ENCODE results near the gene CHN2. TPM values are rescaled to one million over a fixed set of nuclear protein-coding genes. Genes with fewer than 3 reads are reported as not detected.

Gene CHN2
- polyA plus RNA-seq, 1 of the 3 experiments (the other 2 are of a cell fraction): 0.02 TPM

GRCh38 chr7:29296421-29296820, 101.8 kb downstream of the CHN2 start:
- H3K27me3 ChIP-seq (ENCODE audit: insufficient read depth): no peaks in the 10 kb centered on the region; the same call in 1 of the 2 replicates

GRCh38 chr7:29297194-29297890, 102.8 kb downstream of the CHN2 start:
- Histone ChIP-seq H3K27ac (ENCODE audit: low read depth in 2 of 2, low read length in 1 of 2) (no peak overlapping the region), H4K20me1 (ENCODE audit: insufficient read depth) (no peaks in the 10 kb centered on the region), H3K79me2 (ENCODE audit: insufficient read depth) (no peaks in the 10 kb centered on the region), H3F3A (replicated peaks; ENCODE audit: insufficient read depth) (no peaks in the 10 kb centered on the region), H3K9me2 (no peaks in the 10 kb centered on the region), H2AFZ (ENCODE audit: low read depth) (no peak overlapping the region), H3K4me2 (no peak overlapping the region), H3K36me3 (replicated peaks in 1 of 2; ENCODE audit: control insufficient read depth in 1 of 2, insufficient read depth in 2 of 2, low read length in 1 of 2) (no peaks in the 10 kb centered on the region), H3K4me3 (ENCODE audit: low read depth in 2 of 2, low read length in 1 of 2) (no peak overlapping the region), H3K9ac (no peak overlapping the region), H3K9me3 (no peaks in the 10 kb centered on the region), H3K4me1 (ENCODE audit: control insufficient read depth in 1 of 2, insufficient read depth in 2 of 2, low read depth in 1 of 2, low read length in 1 of 2) (peaks cover 0 to 3% of the 10 kb centered on the region in 2 experiments; a peak in 2 of 4 replicates), H3K27me3 (ENCODE audit: insufficient read depth) (no peaks in the 10 kb centered on the region; the same call in 1 of the 2 replicates)
- DNase-seq: no peak
- 57% methylated on average over 16 of the region's 16 CpGs for WGBS (ENCODE audit: low lambda C conversion rate)
- TF ChIP-seq CTCF (IDR thresholded peaks at IDR 0.05) (peak; percentile 48), MAX (IDR thresholded peaks at IDR 0.05; ENCODE audit: low read depth) (no peak)
- CTCF ChIA-PET: interaction anchor here (1.0 to 1.7 kb wide), 6 partner anchors 10 to 376 kb away, joined by 3 to 8 read pairs (median 4); partner anchors contain the start of gene CHN2
- POLR2A ChIA-PET: no interaction called here

More at GRCh38 chr7:29296421-29296820, 101.8 kb downstream of the CHN2 start:
- H3K4me3 ChIP-seq (ENCODE audit: low read depth in 2 of 2, low read length in 1 of 2): no peak overlapping the region
- no peak overlapping the region for H3K9ac ChIP-seq
- H3F3A ChIP-seq (replicated peaks; ENCODE audit: insufficient read depth): no peaks in the 10 kb centered on the region
- no peak overlapping the region for H3K27ac ChIP-seq (ENCODE audit: low read depth in 2 of 2, low read length in 1 of 2)
- H4K20me1 ChIP-seq (ENCODE audit: insufficient read depth): no peaks in the 10 kb centered on the region
- CTCF ChIA-PET: interaction anchor here (0.7 to 1.7 kb wide), 7 partner anchors 8 to 107 kb away, joined by 3 to 8 read pairs (median 3); no protein-coding TSS in a partner anchor
- H3K36me3 ChIP-seq (replicated peaks in 1 of 2; ENCODE audit: control insufficient read depth in 1 of 2, insufficient read depth in 2 of 2, low read length in 1 of 2): no peaks in the 10 kb centered on the region
- POLR2A ChIA-PET: no interaction called here
- no peak overlapping the region for H3K4me2 ChIP-seq
- no peaks in the 10 kb centered on the region for H3K9me2 ChIP-seq
- DNase-seq: no peak
- H2AFZ ChIP-seq (ENCODE audit: low read depth): no peak overlapping the region
- no peaks in the 10 kb centered on the region for H3K79me2 ChIP-seq (ENCODE audit: insufficient read depth)
- H3K9me3 ChIP-seq: no peaks in the 10 kb centered on the region
- H3K4me1 ChIP-seq (ENCODE audit: control insufficient read depth in 1 of 2, insufficient read depth in 2 of 2, low read depth in 1 of 2, low read length in 1 of 2): peaks cover 0 to 3% of the 10 kb centered on the region in 2 experiments; a peak in 2 of 4 replicates
- TF ChIP-seq SMC3 (IDR thresholded peaks at IDR 0.05; ENCODE audit: low read depth, low read length) (no peak), RFX5 (IDR thresholded peaks at IDR 0.05; ENCODE audit: low read length) (no peak), RCOR1 (IDR thresholded peaks at IDR 0.05; ENCODE audit: low read length) (0 out of 2 replicates have a peak, but pooled peaks have one; percentile 29), NRF1 (IDR thresholded peaks at IDR 0.05; ENCODE audit: low read depth, low read length) (no peak)

GRCh38 chr7:29299086-29299485, 104.5 kb downstream of the CHN2 start:
- H3K36me3 ChIP-seq (replicated peaks in 1 of 2; ENCODE audit: control insufficient read depth in 1 of 2, insufficient read depth in 2 of 2, low read length in 1 of 2): no peaks in the 10 kb centered on the region
- no peak overlapping the region for H3K9ac ChIP-seq
- 63% methylated on average over 6 of the region's 6 CpGs for WGBS (ENCODE audit: low lambda C conversion rate)
- no peak overlapping the region for H2AFZ ChIP-seq (ENCODE audit: low read depth)
- H3F3A ChIP-seq (replicated peaks; ENCODE audit: insufficient read depth): no peaks in the 10 kb centered on the region
- no peak for TF ChIP-seq GATA2 (CRISPR knock-in tag; IDR thresholded peaks at IDR 0.05)
- CTCF ChIA-PET: interaction anchor here (1.0 to 2.1 kb wide), 3 partner anchors 14 to 109 kb away, joined by 3 to 6 read pairs (median 4); no protein-coding TSS in a partner anchor
- H3K27ac ChIP-seq (ENCODE audit: low read depth in 2 of 2, low read length in 1 of 2): no peak overlapping the region
- no peaks in the 10 kb centered on the region for H3K9me3 ChIP-seq
- H3K4me2 ChIP-seq: no peak overlapping the region
- no peak overlapping the region for H3K4me3 ChIP-seq (ENCODE audit: low read depth in 2 of 2, low read length in 1 of 2)
- no peaks in the 10 kb centered on the region for H4K20me1 ChIP-seq (ENCODE audit: insufficient read depth)
- POLR2A ChIA-PET: no interaction called here
- peaks cover 0 to 3% of the 10 kb centered on the region in 2 experiments; a peak in 2 of 4 replicates for H3K4me1 ChIP-seq (ENCODE audit: control insufficient read depth in 1 of 2, insufficient read depth in 2 of 2, low read depth in 1 of 2, low read length in 1 of 2)
- DNase-seq: no peak
- no peaks in the 10 kb centered on the region for H3K79me2 ChIP-seq (ENCODE audit: insufficient read depth)
- no peaks in the 10 kb centered on the region for H3K9me2 ChIP-seq
- no peaks in the 10 kb centered on the region; the same call in 1 of the 2 replicates for H3K27me3 ChIP-seq (ENCODE audit: insufficient read depth)
